Dermis microvascular lymphatic vessel endothelial cell (primary cell): ENCODE data around the gene PTGDS. TPM values are rescaled to one million over a fixed set of nuclear protein-coding genes. Genes with fewer than 3 reads are reported as not detected.

Experiments used
- DNase-seq, 2 donors: peaks; one replicate each; pipeline versions ENCODE4 v3.0.0 to v3.0.0-alpha.2; 2010; ENCODE audit warnings: low read depth in 2 of 2
- total RNA-seq: library from RNA; depleted of rRNA; stranded (reverse); fragments of >200 nt; gene quantifications from 2 replicates; pipeline ENCODE4 v1.2.1, GENCODE V29; 2014

The PTGDS gene
- total RNA-seq, 1 donor from 2014 or later = 0.13 TPM

GRCh38 chr9:136945333-136946227, 31.7 kb upstream of the PTGDS start:
- DNase-seq = no peak

DNA sequence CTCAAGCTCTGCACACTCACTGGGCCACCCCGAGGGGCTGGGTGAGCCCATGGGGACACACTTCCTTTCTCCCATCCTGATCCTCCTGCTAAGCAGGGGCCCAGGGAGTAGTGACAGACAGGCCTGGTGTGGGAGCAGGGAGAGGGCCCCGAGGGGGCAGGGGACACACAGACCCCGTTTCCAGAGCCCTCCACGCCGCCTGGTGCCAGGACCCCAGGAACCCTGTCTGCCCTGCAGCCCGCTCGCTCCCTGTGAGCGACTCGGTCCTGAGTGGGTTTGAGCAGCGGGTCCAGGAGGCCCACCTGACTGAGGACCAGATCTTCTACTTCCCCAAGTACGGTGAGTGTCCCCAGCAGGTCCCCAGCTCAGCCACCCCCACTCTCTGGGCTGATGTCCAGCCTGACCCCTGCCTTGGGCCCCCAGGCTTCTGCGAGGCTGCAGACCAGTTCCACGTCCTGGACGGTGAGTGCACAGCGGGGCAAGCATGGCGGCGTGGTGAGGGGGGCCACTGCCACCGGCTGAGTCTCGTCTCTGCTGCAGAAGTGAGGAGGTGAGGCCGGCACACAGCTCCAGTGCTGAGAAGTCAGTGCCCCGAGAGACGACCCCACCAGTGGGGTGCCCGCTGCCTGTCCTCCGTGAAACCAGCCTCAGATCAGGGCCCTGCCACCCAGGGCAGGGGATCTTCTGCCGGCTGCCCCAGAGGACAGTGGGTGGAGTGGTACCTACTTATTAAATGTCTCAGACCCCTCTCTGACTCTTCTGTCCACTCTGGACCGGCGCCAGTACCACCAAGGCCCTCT, 30.9 kb upstream of the PTGDS start:
- no peak for DNase-seq

DNA sequence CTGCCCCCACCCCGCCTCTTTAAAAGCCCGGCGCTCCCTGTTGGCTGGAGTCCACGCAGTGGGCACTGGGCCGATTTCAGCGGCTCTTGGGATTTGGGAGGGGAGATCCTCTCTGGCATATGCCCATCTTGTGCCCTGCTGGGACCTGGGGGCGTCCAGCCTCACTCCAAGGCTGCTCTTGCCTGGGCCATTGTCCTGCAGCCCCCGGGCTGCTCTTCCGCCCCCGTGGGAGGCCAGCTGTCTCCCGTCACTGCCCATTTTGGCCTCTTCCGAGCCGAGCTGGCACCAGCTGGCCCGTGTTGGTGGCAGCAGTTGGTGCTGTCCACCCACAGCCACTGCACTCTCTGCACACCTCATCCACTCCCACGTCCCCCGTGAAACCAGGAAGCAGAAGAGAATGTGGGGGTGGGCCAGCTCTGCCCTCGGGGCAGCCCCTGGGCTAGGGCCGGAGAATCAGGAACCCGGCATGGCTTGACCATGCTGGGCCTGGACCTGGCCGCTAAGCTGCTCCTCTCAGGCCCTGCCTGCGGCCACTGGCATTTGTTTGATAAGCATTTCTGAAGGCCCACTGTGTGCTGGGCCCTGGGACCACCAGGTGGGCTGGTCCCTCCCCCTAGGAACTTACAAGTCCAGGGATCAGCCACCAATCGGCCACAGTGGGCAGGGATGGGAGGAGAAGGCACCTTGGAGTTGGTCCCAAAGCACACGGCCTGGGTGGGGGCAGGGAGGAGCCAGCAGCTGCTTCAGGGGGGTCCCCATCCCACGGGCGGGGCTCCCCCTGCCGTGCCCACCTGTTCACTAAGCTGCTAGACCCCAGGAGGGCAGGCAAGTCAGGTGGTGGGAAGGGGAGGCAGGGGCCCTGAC, 30.0 kb upstream of the PTGDS start:
- no peak for DNase-seq

DNA sequence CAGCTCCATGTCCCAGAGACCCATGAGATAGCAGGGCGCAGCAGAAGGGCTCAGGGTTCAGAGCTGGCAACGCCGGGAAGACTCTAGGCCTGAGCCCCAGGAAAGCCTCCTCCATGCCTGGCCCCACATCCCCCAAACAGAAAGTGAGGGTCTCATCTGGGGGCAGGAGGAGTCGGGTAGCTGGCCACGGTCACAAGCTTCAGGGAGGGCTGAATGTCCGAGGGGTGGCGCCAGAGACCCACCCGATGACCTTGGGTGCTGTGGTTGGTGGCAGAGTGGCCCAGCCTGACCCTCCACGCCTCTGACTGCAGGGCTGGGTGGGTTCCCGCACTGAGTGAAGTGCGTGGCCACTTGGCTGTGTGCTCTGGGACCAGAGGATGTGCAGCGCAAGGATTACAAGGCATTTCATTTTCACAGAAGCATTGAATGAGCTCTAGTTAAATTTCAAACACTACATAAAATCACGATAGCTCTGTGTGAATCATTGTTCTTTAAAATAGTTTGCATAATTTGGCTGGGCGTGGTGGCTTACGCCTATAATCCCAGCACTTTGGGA, 29.3 kb upstream of the PTGDS start:
- peak; percentile 10 to 49 for DNase-seq

DNA sequence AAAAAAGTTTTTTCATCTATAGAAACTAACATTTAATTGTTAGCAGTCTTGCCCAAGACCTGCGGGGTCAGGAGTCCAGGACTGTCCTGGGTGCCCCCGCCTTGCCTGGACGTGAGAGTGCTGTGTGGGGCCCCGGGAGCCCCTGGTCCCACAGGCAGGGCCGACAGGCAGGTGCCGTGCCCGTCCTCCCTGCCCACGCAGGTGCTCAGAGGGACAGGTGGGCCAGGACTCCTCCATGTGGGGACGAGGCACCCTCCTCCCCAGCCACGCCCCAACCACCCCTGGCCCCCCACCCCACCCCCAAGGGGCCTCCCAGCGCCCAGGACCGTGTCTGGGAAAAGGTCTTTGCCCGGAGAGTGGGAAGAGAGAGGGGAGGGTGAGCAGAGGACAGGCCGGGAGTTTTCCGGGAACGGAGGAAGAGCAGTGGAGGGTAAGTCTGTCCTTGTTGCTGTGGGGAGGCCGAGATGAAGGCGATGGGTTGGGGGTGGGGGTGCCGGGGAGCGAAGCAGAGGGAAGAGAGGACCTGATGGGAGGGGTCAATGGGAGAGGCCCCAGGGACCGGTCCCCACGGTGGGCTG, 28.0 kb upstream of the PTGDS start:
- DNase-seq = no peak

DNA sequence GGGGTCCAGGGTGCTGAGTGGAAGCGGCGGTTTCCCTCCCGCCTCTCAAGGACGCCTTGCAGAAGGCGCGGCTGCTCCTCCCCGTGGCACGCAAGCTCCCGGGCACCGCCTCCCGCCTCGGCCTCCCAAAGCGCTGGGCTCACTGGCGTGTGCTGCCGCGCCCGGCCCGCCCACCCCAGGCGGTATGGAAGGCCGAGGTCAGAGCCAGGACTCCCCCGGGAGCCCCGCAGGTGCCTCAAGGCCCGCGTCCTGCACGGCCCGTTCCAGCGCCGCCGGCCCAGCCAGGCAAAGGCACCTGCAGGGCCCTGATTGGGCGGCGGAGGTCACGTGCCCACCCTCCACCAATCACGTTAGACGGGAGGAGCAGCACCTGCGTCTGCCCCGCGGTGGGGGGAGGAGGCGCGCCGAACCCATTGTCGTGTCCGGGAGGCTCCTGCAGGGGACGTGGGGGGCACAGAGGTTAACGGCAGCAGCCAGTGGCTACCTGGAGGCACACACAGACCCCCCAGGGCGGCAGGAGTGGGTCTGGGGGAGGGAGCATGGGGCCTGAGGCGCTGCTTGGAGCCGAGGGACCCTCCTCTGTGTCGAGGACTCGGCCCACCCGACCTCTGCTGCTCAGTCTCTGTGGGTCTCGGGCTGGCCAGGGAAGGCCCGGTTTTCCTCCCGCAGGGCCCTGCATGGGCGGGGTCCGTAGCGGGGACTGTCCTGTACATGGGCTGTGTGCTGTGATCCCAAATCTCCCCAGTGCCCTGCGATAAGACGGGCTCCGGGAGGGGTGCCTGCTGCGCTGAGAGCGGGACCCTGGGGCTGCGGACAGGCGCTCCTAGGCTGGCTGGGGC, 27.3 kb upstream of the PTGDS start:
- DNase-seq = peak; percentile 81 to 97

- no peak for DNase-seq
Measured at GRCh38 chr9:136950656-136951276, 26.5 kb upstream of the PTGDS start.

GRCh38 chr9:136951541-136952320, 25.6 kb upstream of the PTGDS start, which contains the start of gene LCN12:
Gene LCN12 (plus strand): TSS chr9:136952273. CDS start chr9:136952328, 55 bp downstream.
- no peak for DNase-seq

DNA sequence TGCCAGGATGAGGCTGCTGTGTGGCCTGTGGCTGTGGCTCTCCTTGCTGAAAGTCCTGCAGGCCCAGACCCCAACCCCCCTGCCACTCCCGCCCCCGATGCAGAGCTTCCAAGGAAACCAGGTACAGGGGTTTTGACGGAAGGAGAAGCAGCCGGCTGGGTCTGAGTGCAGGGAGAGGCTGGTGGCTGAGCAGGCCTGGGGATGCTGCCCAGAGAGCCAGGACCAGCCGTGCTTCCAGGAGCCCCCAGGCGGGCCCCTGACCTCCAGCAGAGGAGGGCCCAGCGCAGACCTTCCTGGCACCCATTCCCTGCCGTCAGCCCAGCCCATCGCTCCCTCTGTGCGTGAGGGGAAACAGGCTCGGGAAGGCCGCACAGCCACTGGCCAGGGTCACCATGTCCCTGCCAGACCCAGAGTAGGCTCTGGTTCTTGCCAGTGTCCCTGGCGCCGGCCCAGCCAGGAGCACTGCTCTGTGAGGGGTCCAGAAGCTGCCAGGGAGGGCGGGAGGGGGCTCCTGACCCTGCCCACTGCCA, 24.9 kb upstream of the PTGDS start:
- DNase-seq = no peak

GRCh38 chr9:136952876-136953770, 24.2 kb upstream of the PTGDS start:
- no peak for DNase-seq

GRCh38 chr9:136953771-136954269, 23.5 kb upstream of the PTGDS start:
- DNase-seq = no peak

DNA sequence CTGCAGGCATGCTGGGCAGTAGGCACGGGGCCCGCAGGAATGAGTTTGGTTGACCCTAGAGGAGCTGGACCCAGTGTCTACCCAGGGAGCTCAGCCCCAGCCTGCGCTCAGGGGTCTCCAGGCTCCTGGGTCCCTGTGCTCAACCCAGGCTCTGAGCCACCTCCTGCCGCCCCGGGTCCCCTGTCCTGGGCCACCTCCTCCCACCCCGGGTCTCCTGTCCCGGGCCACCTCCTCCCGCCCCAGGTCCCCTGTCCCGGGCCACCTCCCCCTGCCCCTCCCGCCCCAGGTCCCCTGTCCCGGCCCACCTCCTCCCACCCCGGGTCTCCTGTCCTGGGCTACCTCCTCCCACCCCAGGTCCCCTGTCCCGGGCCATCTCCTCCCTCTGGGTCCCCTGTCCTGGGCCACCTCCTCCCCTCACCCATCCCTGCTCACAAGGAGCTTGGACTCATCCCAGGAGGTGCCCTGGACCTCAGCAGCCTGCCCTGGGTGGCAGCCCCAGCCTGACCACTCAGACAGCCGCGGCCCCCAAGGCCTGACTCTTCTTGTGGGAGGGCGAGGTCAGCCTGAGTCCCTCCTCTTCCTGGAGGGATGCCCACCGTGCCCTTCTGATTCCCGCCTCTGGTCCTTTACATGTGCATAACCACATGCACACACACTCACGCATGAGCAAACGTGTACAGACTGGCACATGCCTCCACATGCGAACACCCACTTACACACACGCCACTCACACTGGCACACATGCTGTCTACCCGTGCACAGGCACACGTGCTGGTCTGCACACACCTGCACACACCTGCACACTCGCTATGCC, 22.8 kb upstream of the PTGDS start:
- no peak for DNase-seq

DNA sequence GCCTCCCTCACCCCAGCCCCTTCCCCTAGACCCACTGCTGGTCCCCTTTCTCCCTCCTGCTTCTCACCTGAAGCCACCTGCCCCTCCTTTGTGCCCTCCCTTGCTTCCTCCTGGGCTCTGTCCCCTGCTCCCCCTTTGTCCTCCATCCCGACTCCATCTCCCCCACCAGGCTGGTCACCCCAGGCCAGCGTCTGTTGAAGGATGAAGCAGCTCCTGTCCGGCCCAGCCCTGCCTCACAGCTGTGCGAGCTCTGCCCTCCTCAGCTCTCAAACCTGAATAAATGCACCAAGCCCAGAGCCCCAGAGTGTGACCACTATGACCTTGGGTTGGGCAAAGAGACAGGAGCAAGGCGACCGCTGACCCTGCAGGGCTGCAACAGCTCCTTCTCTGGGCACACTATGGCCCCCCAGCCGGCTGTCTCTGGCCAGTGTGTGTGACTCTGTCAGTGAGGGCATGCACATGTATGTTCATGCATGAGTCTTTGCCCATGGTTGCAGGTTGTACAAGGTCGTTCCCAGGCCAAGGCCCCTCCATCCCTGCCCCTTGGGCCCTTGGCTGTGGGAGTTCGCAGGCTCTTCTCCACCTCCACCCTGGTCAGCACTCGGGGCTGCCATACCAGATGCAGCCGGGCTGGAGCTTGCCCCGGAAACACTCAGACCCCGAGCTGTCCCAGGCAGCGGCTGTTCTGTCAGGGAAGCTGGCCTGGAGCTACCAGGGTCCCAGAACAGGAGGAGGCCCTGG, 21.9 kb upstream of the PTGDS start:
- DNase-seq = no peak

DNA sequence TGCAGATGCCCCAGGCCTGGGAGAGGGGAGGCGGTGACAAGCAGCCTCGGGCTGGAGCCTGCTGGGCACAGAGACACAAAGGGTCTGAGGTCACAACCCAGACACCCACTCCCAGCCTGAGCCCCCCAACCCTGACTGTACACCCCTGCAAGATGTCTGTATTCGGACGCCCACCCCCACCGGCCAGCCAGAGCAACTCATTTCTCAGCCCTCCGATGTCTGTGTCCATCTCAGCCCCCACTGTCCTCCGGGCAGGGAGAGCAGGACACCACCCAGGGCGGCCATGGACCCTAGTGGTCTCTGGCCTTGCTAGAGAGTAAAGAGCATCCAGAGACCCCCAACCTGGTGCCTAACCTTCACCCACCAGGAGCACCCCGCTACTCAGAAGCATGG, 21.4 kb upstream of the PTGDS start:
- no peak for DNase-seq

- DNase-seq = no peak
Measured at GRCh38 chr9:136956604-136957003, 20.7 kb upstream of the PTGDS start.

DNA sequence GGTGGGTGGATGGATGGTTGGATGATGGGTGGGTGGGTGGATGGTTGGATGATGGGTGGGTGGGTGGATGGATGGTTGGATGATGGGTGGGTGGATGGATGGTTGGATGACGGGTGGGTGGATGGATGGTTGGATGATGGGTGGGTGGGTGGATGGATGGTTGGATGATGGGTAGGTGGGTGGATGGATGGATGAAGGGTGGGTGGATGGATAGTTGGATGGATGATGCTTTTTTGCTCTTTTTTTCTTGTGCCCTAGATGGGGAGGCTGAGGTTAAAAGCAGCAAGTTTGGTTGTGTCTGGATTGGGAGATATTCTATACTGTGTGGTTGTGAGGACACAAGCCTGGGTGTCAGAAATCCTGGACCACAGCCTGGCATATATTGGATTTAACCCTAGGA, 19.8 kb upstream of the PTGDS start:
- no peak for DNase-seq
